Karpas-422 (cell line): ENCODE measurements around the gene PRSS12. TPM values are rescaled to one million over a fixed set of nuclear protein-coding genes. Genes with fewer than 3 reads are reported as not detected.

Experiments
- DNase-seq: peaks from one replicate; pipeline ENCODE4 v3.0.0-alpha.2; 2015
- H2AFZ ChIP-seq: fragments of 200-600 bp; sonication (generic); 2 replicates; pipeline ENCODE4 v1.6.1; 2014; ENCODE audit warnings: antibody characterized with exemption, low read length, mixed read lengths
- H3K27ac ChIP-seq: fragments of 200-600 bp; sonication (generic); 2 replicates; pipeline ENCODE4 v1.5.1; 2014; ENCODE audit warnings: mild to moderate bottlenecking, low read length, moderate library complexity
- H3K27me3 ChIP-seq: fragments of 200-600 bp; sonication (generic); 2 replicates; pipeline ENCODE4 v1.6.1; 2014; ENCODE audit warnings: low read length, mixed read lengths
- H3K36me3 ChIP-seq: fragments of 200-600 bp; sonication (generic); 2 replicates; pipeline ENCODE4 v1.6.1; 2014; ENCODE audit warnings: low read length, mixed read lengths; ENCODE audit not compliant: insufficient read depth
- H3K4me1 ChIP-seq: fragments of 200-600 bp; sonication (generic); 2 replicates; pipeline ENCODE4 v1.6.1; 2014; ENCODE audit warnings: mild to moderate bottlenecking, low read length, mixed read lengths
- H3K4me2 ChIP-seq: fragments of 200-600 bp; sonication (generic); 2 replicates; pipeline ENCODE4 v1.6.1; 2014; ENCODE audit warnings: low read length, low read depth, mild to moderate bottlenecking; ENCODE audit not compliant: poor library complexity, severe bottlenecking
- H3K4me3 ChIP-seq: fragments of 200-600 bp; sonication (generic); 2 replicates; pipeline ENCODE4 v1.5.1; 2014; ENCODE audit warnings: mild to moderate bottlenecking, antibody characterized with exemption, low read length, mixed read lengths
- H3K79me2 ChIP-seq: fragments of 200-600 bp; sonication (generic); 2 replicates; pipeline ENCODE4 v1.6.1; 2014; ENCODE audit warnings: mild to moderate bottlenecking, low read length, mixed read lengths
- H3K9ac ChIP-seq: fragments of 200-600 bp; sonication (generic); 2 replicates; pipeline ENCODE4 v1.6.0; 2014; ENCODE audit warnings: low read length
- H3K9me2 ChIP-seq: fragments of 200-600 bp; sonication (generic), shearing (Covaris generic); replicated peaks from 2 replicates; pipeline ENCODE4 v1.6.0; 2014; ENCODE audit warnings: mild to moderate bottlenecking, low read length, moderate library complexity; ENCODE audit not compliant: insufficient read depth
- H3K9me3 ChIP-seq: fragments of 300-700, 200-600 bp; sonication (generic); 2 replicates; pipeline ENCODE4 v1.6.1; 2014; ENCODE audit warnings: low read length, mixed read lengths
- H4K20me1 ChIP-seq: fragments of 200-600 bp; sonication (generic); 2 replicates; pipeline ENCODE4 v1.6.1; 2014; ENCODE audit warnings: mild to moderate bottlenecking, antibody characterized with exemption, low read length, low read depth; ENCODE audit not compliant: insufficient read depth
- total RNA-seq: library from RNA; depleted of rRNA; stranded (reverse); fragments of >200 nt; shearing (Covaris generic); gene quantifications from 2 replicates; pipeline ENCODE4 v1.2.3, GENCODE V29; 2014; ENCODE audit warnings: low replicate concordance

Gene PRSS12
- total RNA-seq, 1 experiment from 2014 or later: not detected

- Histone ChIP-seq H3K27ac (no peak overlapping the region), H3K36me3 (no peaks in the 10 kb centered on the region), H3K4me1 (no peaks in the 10 kb centered on the region), H3K79me2 (no peaks in the 10 kb centered on the region), H3K4me3 (no peak overlapping the region), H3K9me2 (no peaks in the 10 kb centered on the region), H3K9ac (no peak overlapping the region), H3K4me2 (no peak overlapping the region), H3K9me3 (no peaks in the 10 kb centered on the region), H3K27me3 (no peaks in the 10 kb centered on the region), H2AFZ (no peak overlapping the region), H4K20me1 (no peaks in the 10 kb centered on the region)
- DNase-seq: no peak
These were observed 87.3 kb downstream of the PRSS12 start for GRCh38 chr4:118265312-118266144.

- Histone ChIP-seq H3K9ac (no peak overlapping the region), H3K4me2 (no peak overlapping the region), H3K79me2 (no peaks in the 10 kb centered on the region), H3K36me3 (no peaks in the 10 kb centered on the region), H3K4me3 (no peak overlapping the region), H2AFZ (no peak overlapping the region), H3K27ac (no peak overlapping the region), H3K4me1 (no peaks in the 10 kb centered on the region), H3K9me3 (no peaks in the 10 kb centered on the region), H3K9me2 (no peaks in the 10 kb centered on the region), H4K20me1 (no peaks in the 10 kb centered on the region), H3K27me3 (no peaks in the 10 kb centered on the region)
- no peak for DNase-seq
These were observed 88.7 kb downstream of the PRSS12 start for GRCh38 chr4:118264096-118264495.

- Histone ChIP-seq H3K4me1 (no peaks in the 10 kb centered on the region), H2AFZ (no peak overlapping the region), H3K27ac (no peak overlapping the region), H3K4me2 (no peak overlapping the region), H4K20me1 (no peaks in the 10 kb centered on the region), H3K9me2 (no peaks in the 10 kb centered on the region), H3K36me3 (no peaks in the 10 kb centered on the region), H3K27me3 (0 out of 2 replicates have a peak, but pooled peaks cover 3% of the 10 kb centered on the region), H3K9ac (no peak overlapping the region), H3K4me3 (no peak overlapping the region), H3K9me3 (no peaks in the 10 kb centered on the region), H3K79me2 (no peaks in the 10 kb centered on the region)
- no peak for DNase-seq
These were observed 92.5 kb downstream of the PRSS12 start for GRCh38 chr4:118260309-118260708.

GRCh38 chr4:118259111-118259510 is 93.7 kb downstream of the PRSS12 start:
- Histone ChIP-seq H3K9me3 (no peaks in the 10 kb centered on the region), H3K4me1 (no peaks in the 10 kb centered on the region), H3K4me3 (no peak overlapping the region), H3K9me2 (no peaks in the 10 kb centered on the region), H3K4me2 (no peak overlapping the region), H3K9ac (no peak overlapping the region), H3K79me2 (no peaks in the 10 kb centered on the region), H3K27me3 (0 out of 2 replicates have a peak, but pooled peaks cover 6% of the 10 kb centered on the region), H4K20me1 (no peaks in the 10 kb centered on the region), H3K36me3 (no peaks in the 10 kb centered on the region), H3K27ac (no peak overlapping the region), H2AFZ (no peak overlapping the region)
- DNase-seq: no peak

GRCh38 chr4:118254368-118254767 is 98.4 kb downstream of the PRSS12 start:
- no peak for DNase-seq
- H3K4me2 ChIP-seq: no peak overlapping the region
- no peak overlapping the region for H3K27ac ChIP-seq
- no peaks in the 10 kb centered on the region for H3K9me3 ChIP-seq
- no peaks in the 10 kb centered on the region for H4K20me1 ChIP-seq
- H3K4me1 ChIP-seq: no peaks in the 10 kb centered on the region
- H3K79me2 ChIP-seq: no peaks in the 10 kb centered on the region
- no peak overlapping the region for H2AFZ ChIP-seq
- no peak overlapping the region for H3K9ac ChIP-seq
- no peaks in the 10 kb centered on the region for H3K36me3 ChIP-seq
- H3K27me3 ChIP-seq: 0 out of 2 replicates have a peak, but pooled peaks cover 6% of the 10 kb centered on the region
- no peaks in the 10 kb centered on the region for H3K9me2 ChIP-seq
- no peak overlapping the region for H3K4me3 ChIP-seq

GRCh38 chr4:118249890-118250289 is 102.9 kb downstream of the PRSS12 start:
- no peak overlapping the region for H3K9ac ChIP-seq
- no peaks in the 10 kb centered on the region for H3K4me1 ChIP-seq
- no peaks in the 10 kb centered on the region for H4K20me1 ChIP-seq
- H3K9me2 ChIP-seq: no peaks in the 10 kb centered on the region
- H3K36me3 ChIP-seq: no peaks in the 10 kb centered on the region
- H3K27ac ChIP-seq: no peak overlapping the region
- no peaks in the 10 kb centered on the region for H3K27me3 ChIP-seq
- no peak overlapping the region for H3K4me3 ChIP-seq
- no peaks in the 10 kb centered on the region for H3K79me2 ChIP-seq
- H3K9me3 ChIP-seq: no peaks in the 10 kb centered on the region
- no peak overlapping the region for H2AFZ ChIP-seq
- DNase-seq: no peak
- H3K4me2 ChIP-seq: no peak overlapping the region

- DNase-seq: no peak
- no peaks in the 10 kb centered on the region for H3K79me2 ChIP-seq
- no peak overlapping the region for H3K9ac ChIP-seq
- H3K27me3 ChIP-seq: no peaks in the 10 kb centered on the region
- H3K36me3 ChIP-seq: no peaks in the 10 kb centered on the region
- no peak overlapping the region for H3K27ac ChIP-seq
- no peak overlapping the region for H2AFZ ChIP-seq
- H3K4me3 ChIP-seq: no peak overlapping the region
- no peaks in the 10 kb centered on the region for H4K20me1 ChIP-seq
- no peak overlapping the region for H3K4me2 ChIP-seq
- no peaks in the 10 kb centered on the region for H3K4me1 ChIP-seq
- H3K9me3 ChIP-seq: no peaks in the 10 kb centered on the region
- no peaks in the 10 kb centered on the region for H3K9me2 ChIP-seq
These were observed 115.3 kb downstream of the PRSS12 start for GRCh38 chr4:118237531-118237930.

GRCh38 chr4:118235566-118236120 is 117.2 kb downstream of the PRSS12 start:
- Histone ChIP-seq H4K20me1 (no peaks in the 10 kb centered on the region), H3K4me1 (no peaks in the 10 kb centered on the region), H3K4me3 (no peak overlapping the region), H3K27ac (no peak overlapping the region), H3K9ac (no peak overlapping the region), H3K9me3 (no peaks in the 10 kb centered on the region), H3K79me2 (no peaks in the 10 kb centered on the region), H3K36me3 (no peaks in the 10 kb centered on the region), H3K9me2 (no peaks in the 10 kb centered on the region), H3K4me2 (no peak overlapping the region), H3K27me3 (no peaks in the 10 kb centered on the region), H2AFZ (no peak overlapping the region; the same call in 1 of the 2 replicates)
- DNase-seq: no peak
